GM18505 (cell line): Measurements from ENCODE around the gene MYO16.

Experiments used
- ATAC-seq: cut with Tn5 transposase; IDR thresholded peaks from one replicate; pipeline ENCODE4 v1.9.1; 2021; ENCODE audit not compliant: unreplicated experiment
- POLR2A ChIP-seq: IDR thresholded peaks from 4 replicates; pipeline ENCODE4 v1.6.1; 2011; ENCODE audit warnings: borderline replicate concordance; ENCODE audit not compliant: insufficient read depth, insufficient read length; ENCODE audit errors: extremely low read depth

The MYO16 gene

DNA sequence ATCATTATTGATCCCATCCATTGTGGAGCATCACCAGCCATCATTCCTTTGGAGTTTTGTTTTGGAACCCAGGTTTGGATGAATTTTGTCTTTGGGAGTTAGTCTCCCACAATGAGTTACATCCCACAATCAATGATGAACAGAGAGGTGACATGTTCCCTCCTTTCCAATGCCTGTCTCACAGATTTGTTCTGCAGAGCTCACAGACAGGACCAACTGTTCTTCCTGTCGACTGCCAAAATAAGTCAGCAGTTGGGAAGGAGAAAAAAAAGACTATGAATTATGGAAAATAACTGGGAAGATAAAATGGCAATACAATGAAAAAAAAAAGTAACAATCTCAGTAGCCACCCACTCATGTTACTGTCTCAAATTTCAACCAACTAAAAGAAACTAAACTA, 489.1 kb downstream of the MYO16 start:
- TF ChIP-seq POLR2A: no peak

DNA sequence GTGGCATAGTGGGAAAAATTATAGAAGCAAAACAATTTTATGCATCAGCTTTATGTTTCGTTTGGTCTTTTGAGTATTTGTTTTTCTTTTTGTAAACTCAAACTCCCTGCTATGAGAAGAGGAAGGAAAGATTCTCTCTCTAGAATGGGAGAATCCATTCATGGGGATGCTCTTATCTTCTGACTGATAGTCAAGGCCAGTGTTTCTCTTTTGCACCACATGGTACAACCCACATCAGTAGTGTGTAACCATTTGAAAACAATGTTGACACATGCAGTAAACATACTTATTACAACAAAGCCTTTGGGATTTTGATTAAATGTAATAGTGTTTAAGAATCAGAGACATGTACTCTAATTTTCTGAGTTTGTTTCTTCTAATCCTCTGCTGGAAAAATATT, 490.5 kb downstream of the MYO16 start:
- ATAC-seq: no peak
- no peak for TF ChIP-seq POLR2A

More for the DNA sequence above, 489.1 kb downstream of the MYO16 start:
- ATAC-seq: no peak

DNA sequence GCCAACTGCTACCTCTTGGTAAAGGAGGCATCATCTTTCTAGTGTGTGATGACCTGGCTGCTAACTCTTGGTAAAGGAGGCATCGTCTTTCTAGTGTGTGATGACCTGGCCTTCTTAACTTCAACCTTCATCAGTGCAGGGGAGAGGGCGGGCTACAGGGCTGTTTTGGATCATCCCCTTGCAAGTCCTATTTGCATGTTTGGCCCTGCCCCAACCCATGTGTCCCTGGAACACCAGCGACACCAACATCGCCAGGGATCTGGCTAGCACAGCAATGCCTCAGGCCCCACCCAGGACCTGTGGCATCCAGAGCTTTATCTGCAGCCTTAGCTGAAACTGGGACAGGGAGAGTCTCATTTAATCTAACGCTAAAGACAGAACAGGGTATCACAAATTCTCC, 492.4 kb downstream of the MYO16 start:
- TF ChIP-seq POLR2A: no peak
- no peak for ATAC-seq

DNA sequence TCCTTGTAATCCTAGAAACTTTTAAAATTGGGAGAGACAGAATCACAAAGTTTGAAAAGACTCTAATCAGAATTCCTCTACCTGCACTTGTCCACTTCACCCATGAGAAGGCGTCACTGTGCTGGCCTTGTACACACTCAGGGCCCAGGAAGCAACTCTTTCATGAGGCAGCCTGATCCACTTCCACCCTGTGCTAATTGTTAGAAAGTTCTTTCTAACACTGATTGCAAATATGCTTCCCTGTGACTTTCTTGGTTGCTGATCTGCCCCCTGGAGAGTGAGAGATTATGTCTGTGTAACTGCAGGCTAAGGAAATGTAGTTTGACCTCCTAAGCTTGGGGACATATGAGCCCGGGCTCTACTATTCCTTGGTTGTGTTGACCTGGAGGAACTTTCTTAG, 494.6 kb downstream of the MYO16 start:
- TF ChIP-seq POLR2A: no peak
- ATAC-seq: no peak

DNA sequence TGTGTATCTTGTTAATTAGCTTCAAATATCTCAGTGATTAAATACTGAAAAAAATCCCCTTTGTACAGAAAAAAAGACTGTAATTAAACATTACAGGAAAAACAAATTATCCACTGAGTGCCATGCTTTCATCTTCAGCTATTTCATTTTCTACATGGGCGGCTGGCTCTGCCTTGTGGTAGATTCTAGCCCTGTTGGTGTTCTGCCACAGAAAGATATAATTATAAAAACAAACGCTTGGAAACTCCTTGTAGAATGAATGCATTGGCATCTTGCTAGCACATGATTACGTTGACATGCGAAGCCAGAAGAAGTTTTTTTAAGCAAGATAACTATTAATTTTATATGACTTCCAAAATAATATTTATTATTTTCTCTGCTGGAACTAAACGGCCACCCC, 496.8 kb downstream of the MYO16 start:
- no peak for TF ChIP-seq POLR2A
- ATAC-seq: no peak

GRCh38 chr13:109126891-109127641, 497.7 kb downstream of the MYO16 start:
- no peak for TF ChIP-seq POLR2A
- ATAC-seq: no peak

DNA sequence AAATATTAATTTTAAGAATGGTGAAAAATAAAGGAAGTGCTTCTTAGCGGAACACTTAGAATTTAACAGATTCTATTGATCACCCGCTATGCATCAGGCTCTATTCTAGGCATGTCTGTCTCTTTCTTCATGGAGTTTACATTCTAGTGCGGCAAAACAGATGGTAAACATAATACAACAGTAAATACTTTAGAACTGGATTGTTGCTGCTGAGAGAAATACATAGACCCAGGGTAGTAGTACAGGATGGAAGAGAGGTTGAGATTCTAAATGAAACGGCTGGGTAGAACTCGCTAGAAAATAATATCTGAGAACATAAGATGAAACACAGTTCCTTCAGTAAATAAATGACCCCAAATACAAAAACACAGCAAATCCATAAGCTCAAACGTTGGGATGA, 498.7 kb downstream of the MYO16 start:
- no peak for ATAC-seq
- no peak for TF ChIP-seq POLR2A

DNA sequence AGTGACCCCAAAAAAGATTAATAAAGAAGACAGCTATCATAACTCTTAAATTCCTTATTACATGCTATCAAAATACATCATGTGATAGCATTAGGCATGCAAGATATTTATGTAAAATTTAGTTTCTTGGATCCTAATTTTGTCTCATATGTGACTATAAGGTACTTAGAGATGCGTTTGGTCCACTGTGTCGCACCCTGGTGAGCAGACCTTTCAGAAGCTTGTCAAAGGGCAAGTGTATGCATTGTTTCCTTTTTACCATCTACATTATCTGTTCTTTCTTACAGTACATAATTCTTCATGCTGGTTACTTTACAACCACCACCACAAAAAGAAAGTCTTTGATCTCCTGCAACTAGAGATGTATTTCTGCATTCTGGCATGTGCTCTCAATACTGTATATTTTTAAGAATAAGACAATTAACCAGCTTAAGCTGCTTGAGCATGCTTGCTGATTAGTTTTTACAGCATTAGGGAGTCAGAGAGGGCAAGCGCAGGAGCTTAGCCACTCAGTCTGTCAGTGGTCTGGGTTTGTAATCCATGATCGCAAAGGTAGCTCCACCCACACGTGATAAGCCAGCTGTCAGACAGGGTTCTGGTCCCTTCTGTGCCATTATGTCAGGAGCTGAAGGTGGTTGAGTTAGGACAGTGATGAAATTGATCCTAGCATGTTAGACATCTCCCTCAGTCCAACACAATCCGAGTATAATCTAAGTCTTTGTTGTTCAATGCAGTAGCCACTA, 500.9 kb downstream of the MYO16 start:
- no peak for TF ChIP-seq POLR2A
- no peak for ATAC-seq

GRCh38 chr13:109131698-109132257, 502.4 kb downstream of the MYO16 start:
- ATAC-seq: peak; percentile 88
- no peak for TF ChIP-seq POLR2A

- ATAC-seq: no peak
- no peak for TF ChIP-seq POLR2A
Measured at GRCh38 chr13:109135018-109135417, 505.6 kb downstream of the MYO16 start.

GRCh38 chr13:109136873-109137272, 507.5 kb downstream of the MYO16 start:
- no peak for TF ChIP-seq POLR2A
- ATAC-seq: no peak

GRCh38 chr13:109139346-109139745, 509.9 kb downstream of the MYO16 start:
- no peak for ATAC-seq
- no peak for TF ChIP-seq POLR2A

- no peak for ATAC-seq
- no peak for TF ChIP-seq POLR2A
Measured at GRCh38 chr13:109140054-109140453, 510.6 kb downstream of the MYO16 start.

GRCh38 chr13:109140479-109141349, 511.3 kb downstream of the MYO16 start:
- no peak for ATAC-seq
- no peak for TF ChIP-seq POLR2A

GRCh38 chr13:109141706-109142105, 512.3 kb downstream of the MYO16 start:
- ATAC-seq: no peak
- TF ChIP-seq POLR2A: no peak
